ENCODE measurements around the gene FCHO2.

The FCHO2 gene

GRCh38 chr5:72940082-72940481, 15.8 kb upstream of the FCHO2 start:
- Histone ChIP-seq H3K4me3 (ENCODE audit: insufficient read length, low read depth) (no peak overlapping the region), H3K9me3 (ENCODE audit: insufficient read depth, low read length) (peaks cover 4% of the 10 kb centered on the region; the same call in 1 of the 2 replicates), H3K27me3 (ENCODE audit: insufficient read depth, insufficient read length) (no peaks in the 10 kb centered on the region), H3K4me1 (ENCODE audit: insufficient read depth, insufficient read length) (no peaks in the 10 kb centered on the region), H3K9ac (ENCODE audit: insufficient read length, low read depth) (no peak overlapping the region), H3K36me3 (ENCODE audit: insufficient read depth, insufficient read length, low read length) (no peaks in the 10 kb centered on the region)
- DNase-seq (ENCODE audit: low read depth, low spot score) = no peak
- no peak for TF ChIP-seq SUZ12 (IDR thresholded peaks at IDR 0.05; ENCODE audit: extremely low read depth, insufficient read depth, insufficient read length)
- TF ChIP-seq ZNF274 (IDR thresholded peaks at IDR 0.05; ENCODE audit: low read depth, low read length) = no peak
- TF ChIP-seq YY1 (IDR thresholded peaks at IDR 0.05; ENCODE audit: insufficient read depth, insufficient read length) = no peak

- no peaks in the 10 kb centered on the region for H3K36me3 ChIP-seq (ENCODE audit: insufficient read depth, insufficient read length, low read length)
- DNase-seq (ENCODE audit: low read depth, low spot score) = no peak
- H3K9ac ChIP-seq (ENCODE audit: insufficient read length, low read depth) = no peak overlapping the region
- H3K4me1 ChIP-seq (ENCODE audit: insufficient read depth, insufficient read length) = no peaks in the 10 kb centered on the region
- H3K27me3 ChIP-seq (ENCODE audit: insufficient read depth, insufficient read length) = no peaks in the 10 kb centered on the region
- TF ChIP-seq SUZ12 (IDR thresholded peaks at IDR 0.05; ENCODE audit: extremely low read depth, insufficient read depth, insufficient read length) = no peak
- H3K9me3 ChIP-seq (ENCODE audit: insufficient read depth, low read length) = no peaks in the 10 kb centered on the region
- no peak overlapping the region for H3K4me3 ChIP-seq (ENCODE audit: insufficient read length, low read depth)
These were observed 12.5 kb upstream of the FCHO2 start for GRCh38 chr5:72943307-72943706.

- H3K36me3 ChIP-seq (ENCODE audit: insufficient read depth, insufficient read length, low read length) = no peaks in the 10 kb centered on the region
- no peaks in the 10 kb centered on the region for H3K9me3 ChIP-seq (ENCODE audit: insufficient read depth, low read length)
- no peaks in the 10 kb centered on the region for H3K4me1 ChIP-seq (ENCODE audit: insufficient read depth, insufficient read length)
- no peak for DNase-seq (ENCODE audit: low read depth, low spot score)
- TF ChIP-seq SUZ12 (IDR thresholded peaks at IDR 0.05; ENCODE audit: extremely low read depth, insufficient read depth, insufficient read length) = no peak
- TF ChIP-seq YY1 (IDR thresholded peaks at IDR 0.05; ENCODE audit: insufficient read depth, insufficient read length) = no peak
- no peak for TF ChIP-seq ZNF274 (IDR thresholded peaks at IDR 0.05; ENCODE audit: low read depth, low read length)
- H3K4me3 ChIP-seq (ENCODE audit: insufficient read length, low read depth) = no peak overlapping the region
- H3K9ac ChIP-seq (ENCODE audit: insufficient read length, low read depth) = no peak overlapping the region
- no peaks in the 10 kb centered on the region for H3K27me3 ChIP-seq (ENCODE audit: insufficient read depth, insufficient read length)
These were observed 8.3 kb upstream of the FCHO2 start for GRCh38 chr5:72947498-72947897.

- no peaks in the 10 kb centered on the region for H3K36me3 ChIP-seq (ENCODE audit: insufficient read depth, insufficient read length, low read length)
- H3K4me1 ChIP-seq (ENCODE audit: insufficient read depth, insufficient read length) = no peaks in the 10 kb centered on the region
- DNase-seq (ENCODE audit: low read depth, low spot score) = no peak
- no peak for TF ChIP-seq SUZ12 (IDR thresholded peaks at IDR 0.05; ENCODE audit: extremely low read depth, insufficient read depth, insufficient read length)
- TF ChIP-seq ZNF274 (IDR thresholded peaks at IDR 0.05; ENCODE audit: low read depth, low read length) = no peak
- no peak for TF ChIP-seq YY1 (IDR thresholded peaks at IDR 0.05; ENCODE audit: insufficient read depth, insufficient read length)
- no peaks in the 10 kb centered on the region for H3K9me3 ChIP-seq (ENCODE audit: insufficient read depth, low read length)
- no peak overlapping the region for H3K4me3 ChIP-seq (ENCODE audit: insufficient read length, low read depth)
- H3K9ac ChIP-seq (ENCODE audit: insufficient read length, low read depth) = no peak overlapping the region
- no peaks in the 10 kb centered on the region for H3K27me3 ChIP-seq (ENCODE audit: insufficient read depth, insufficient read length)
These were observed 6.4 kb upstream of the FCHO2 start for GRCh38 chr5:72949481-72949880.

- no peaks in the 10 kb centered on the region for H3K4me1 ChIP-seq (ENCODE audit: insufficient read depth, insufficient read length)
- no peaks in the 10 kb centered on the region for H3K27me3 ChIP-seq (ENCODE audit: insufficient read depth, insufficient read length)
- no peaks in the 10 kb centered on the region for H3K36me3 ChIP-seq (ENCODE audit: insufficient read depth, insufficient read length, low read length)
- H3K9me3 ChIP-seq (ENCODE audit: insufficient read depth, low read length) = no peaks in the 10 kb centered on the region
- TF ChIP-seq ZNF274 (IDR thresholded peaks at IDR 0.05; ENCODE audit: low read depth, low read length) (no peak), SUZ12 (IDR thresholded peaks at IDR 0.05; ENCODE audit: extremely low read depth, insufficient read depth, insufficient read length) (no peak), YY1 (IDR thresholded peaks at IDR 0.05; ENCODE audit: insufficient read depth, insufficient read length) (no peak)
- H3K9ac ChIP-seq (ENCODE audit: insufficient read length, low read depth) = no peak overlapping the region
- DNase-seq (ENCODE audit: low read depth, low spot score) = no peak
- H3K4me3 ChIP-seq (ENCODE audit: insufficient read length, low read depth) = no peak overlapping the region
These were observed 4.0 kb upstream of the FCHO2 start for GRCh38 chr5:72951671-72952468.

- Histone ChIP-seq H3K27me3 (ENCODE audit: insufficient read depth, insufficient read length) (no peaks in the 10 kb centered on the region), H3K36me3 (ENCODE audit: insufficient read depth, insufficient read length, low read length) (no peaks in the 10 kb centered on the region), H3K4me1 (ENCODE audit: insufficient read depth, insufficient read length) (no peaks in the 10 kb centered on the region), H3K9ac (ENCODE audit: insufficient read length, low read depth) (no peak overlapping the region), H3K4me3 (ENCODE audit: insufficient read length, low read depth) (no peak overlapping the region), H3K9me3 (ENCODE audit: insufficient read depth, low read length) (peaks cover 5% of the 10 kb centered on the region; the same call in 1 of the 2 replicates)
- TF ChIP-seq SUZ12 (IDR thresholded peaks at IDR 0.05; ENCODE audit: extremely low read depth, insufficient read depth, insufficient read length) = no peak
- no peak for TF ChIP-seq YY1 (IDR thresholded peaks at IDR 0.05; ENCODE audit: insufficient read depth, insufficient read length)
- TF ChIP-seq ZNF274 (IDR thresholded peaks at IDR 0.05; ENCODE audit: low read depth, low read length) = no peak
- DNase-seq (ENCODE audit: low read depth, low spot score) = no peak
These were observed 1.5 kb upstream of the FCHO2 start for GRCh38 chr5:72954389-72954788.

GRCh38 chr5:72955143-72955767, 586 bp upstream of the FCHO2 start:
- Histone ChIP-seq H3K4me1 (ENCODE audit: insufficient read depth, insufficient read length) (no peaks in the 10 kb centered on the region), H3K36me3 (ENCODE audit: insufficient read depth, insufficient read length, low read length) (no peaks in the 10 kb centered on the region), H3K9ac (ENCODE audit: insufficient read length, low read depth) (peak overlapping the region; percentile 85), H3K9me3 (ENCODE audit: insufficient read depth, low read length) (peaks cover 5% of the 10 kb centered on the region; the same call in 1 of the 2 replicates), H3K4me3 (ENCODE audit: insufficient read length, low read depth) (peak overlapping the region; percentile 75), H3K27me3 (ENCODE audit: insufficient read depth, insufficient read length) (no peaks in the 10 kb centered on the region)
- no peak for DNase-seq (ENCODE audit: low read depth, low spot score)
- TF ChIP-seq ZNF274 (IDR thresholded peaks at IDR 0.05; ENCODE audit: low read depth, low read length) (no peak), SUZ12 (IDR thresholded peaks at IDR 0.05; ENCODE audit: extremely low read depth, insufficient read depth, insufficient read length) (no peak), YY1 (IDR thresholded peaks at IDR 0.05; ENCODE audit: insufficient read depth, insufficient read length) (no peak)

Measured in NT2/D1 (cell line).